Measurements from ENCODE around the gene ARHGAP6. TPM values are rescaled to one million over a fixed set of nuclear protein-coding genes. Genes with fewer than 3 reads are reported as not detected.

ARHGAP6 gene
- total and polyA plus RNA-seq, 9 of the 15 experiments (the other 6 are each of a cell fraction or from before 2014, with no cell fraction given): 12.5 to 63.6 (median 41.8) TPM

DNA sequence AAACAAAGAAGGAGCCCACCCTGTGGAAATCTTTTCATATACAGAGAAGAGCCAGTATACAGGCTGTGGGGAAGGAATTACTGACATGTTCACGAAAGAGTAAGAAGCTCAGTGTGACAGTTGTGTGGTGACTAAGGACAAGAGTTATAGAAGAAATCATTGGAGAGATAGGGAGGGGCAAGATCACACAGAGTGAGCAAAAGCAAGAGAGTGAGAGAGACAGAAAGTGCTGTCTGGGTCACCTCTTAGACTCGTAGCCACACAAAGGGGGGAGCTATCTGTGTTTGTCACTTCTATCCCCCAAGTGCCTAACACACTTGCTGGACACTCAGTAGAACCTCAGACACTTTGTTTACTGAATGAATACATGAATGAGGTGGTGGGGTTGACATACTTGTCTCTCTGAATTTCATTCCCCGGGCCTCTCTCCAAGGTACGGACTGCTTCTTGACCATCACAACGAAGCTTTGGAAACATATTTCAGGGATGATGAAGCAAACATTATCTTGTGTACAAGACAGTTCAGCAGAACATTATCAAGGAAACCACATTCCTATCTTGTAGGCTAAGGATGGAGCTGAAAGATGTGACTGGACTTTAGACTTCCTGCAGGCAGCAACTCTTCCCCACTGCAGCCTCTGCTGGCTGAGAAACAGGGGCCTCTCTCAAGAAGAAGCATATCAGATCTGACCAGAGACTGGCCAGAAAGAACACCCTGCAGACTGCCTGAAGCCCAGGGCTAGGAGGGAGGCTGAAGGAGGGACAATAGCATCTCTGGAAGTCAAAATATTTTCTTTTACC is 204.3 kb downstream of the ARHGAP6 start (continued):
- no peak for TF ChIP-seq KLF1 (tag; IDR thresholded peaks at IDR 0.05)
- TF ChIP-seq GATAD2A (IDR thresholded peaks at IDR 0.05): no peak
- TF ChIP-seq NFIX (CRISPR knock-in tag; IDR thresholded peaks at IDR 0.05; ENCODE audit: low read depth): no peak
- peak; percentile 96 for TF ChIP-seq EP300 (IDR thresholded peaks at IDR 0.05; ENCODE audit: low read length)
- peak; percentile 86 to 93 for TF ChIP-seq TEAD1 (CRISPR knock-in tag; IDR thresholded peaks at IDR 0.05)
- no peak for TF ChIP-seq STAG1 (CRISPR knock-in tag; IDR thresholded peaks at IDR 0.05; ENCODE audit: borderline replicate concordance)
- no peak for TF ChIP-seq GTF2A2 (tag; IDR thresholded peaks at IDR 0.05)
- TF ChIP-seq, protein P1, sequence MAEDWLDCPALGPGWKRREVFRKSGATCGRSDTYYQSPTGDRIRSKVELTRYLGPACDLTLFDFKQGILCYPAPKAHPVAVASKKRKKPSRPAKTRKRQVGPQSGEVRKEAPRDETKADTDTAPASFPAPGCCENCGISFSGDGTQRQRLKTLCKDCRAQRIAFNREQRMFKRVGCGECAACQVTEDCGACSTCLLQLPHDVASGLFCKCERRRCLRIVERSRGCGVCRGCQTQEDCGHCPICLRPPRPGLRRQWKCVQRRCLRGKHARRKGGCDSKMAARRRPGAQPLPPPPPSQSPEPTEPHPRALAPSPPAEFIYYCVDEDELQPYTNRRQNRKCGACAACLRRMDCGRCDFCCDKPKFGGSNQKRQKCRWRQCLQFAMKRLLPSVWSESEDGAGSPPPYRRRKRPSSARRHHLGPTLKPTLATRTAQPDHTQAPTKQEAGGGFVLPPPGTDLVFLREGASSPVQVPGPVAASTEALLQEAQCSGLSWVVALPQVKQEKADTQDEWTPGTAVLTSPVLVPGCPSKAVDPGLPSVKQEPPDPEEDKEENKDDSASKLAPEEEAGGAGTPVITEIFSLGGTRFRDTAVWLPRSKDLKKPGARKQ (CRISPR knock-in tag; IDR thresholded peaks at IDR 0.05): no peak
- peak; percentile 79 for TF ChIP-seq POLR2AphosphoS5 (IDR thresholded peaks at IDR 0.05; ENCODE audit: control insufficient read depth, insufficient read depth, low read depth, low read length)
- TF ChIP-seq POLR2A (conservative IDR thresholded peaks at IDR 0.05): no peak; the same call in 1 of the 2 replicates
- TF ChIP-seq, protein P2, sequence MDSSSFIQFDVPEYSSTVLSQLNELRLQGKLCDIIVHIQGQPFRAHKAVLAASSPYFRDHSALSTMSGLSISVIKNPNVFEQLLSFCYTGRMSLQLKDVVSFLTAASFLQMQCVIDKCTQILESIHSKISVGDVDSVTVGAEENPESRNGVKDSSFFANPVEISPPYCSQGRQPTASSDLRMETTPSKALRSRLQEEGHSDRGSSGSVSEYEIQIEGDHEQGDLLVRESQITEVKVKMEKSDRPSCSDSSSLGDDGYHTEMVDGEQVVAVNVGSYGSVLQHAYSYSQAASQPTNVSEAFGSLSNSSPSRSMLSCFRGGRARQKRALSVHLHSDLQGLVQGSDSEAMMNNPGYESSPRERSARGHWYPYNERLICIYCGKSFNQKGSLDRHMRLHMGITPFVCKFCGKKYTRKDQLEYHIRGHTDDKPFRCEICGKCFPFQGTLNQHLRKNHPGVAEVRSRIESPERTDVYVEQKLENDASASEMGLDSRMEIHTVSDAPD (CRISPR knock-in tag; IDR thresholded peaks at IDR 0.05): no peak
- TF ChIP-seq RBM15 (IDR thresholded peaks at IDR 0.05; ENCODE audit: insufficient read depth, low read length): no peak
- TF ChIP-seq ZNF511 (CRISPR knock-in tag; IDR thresholded peaks at IDR 0.05): no peak
- peak; percentile 100 for TF ChIP-seq CTBP1 (IDR thresholded peaks at IDR 0.05; ENCODE audit: borderline replicate concordance)
- peak; percentile 64; the same call in 1 of the 2 replicates for TF ChIP-seq ATF7 (IDR thresholded peaks at IDR 0.05)
- TF ChIP-seq, protein P3, sequence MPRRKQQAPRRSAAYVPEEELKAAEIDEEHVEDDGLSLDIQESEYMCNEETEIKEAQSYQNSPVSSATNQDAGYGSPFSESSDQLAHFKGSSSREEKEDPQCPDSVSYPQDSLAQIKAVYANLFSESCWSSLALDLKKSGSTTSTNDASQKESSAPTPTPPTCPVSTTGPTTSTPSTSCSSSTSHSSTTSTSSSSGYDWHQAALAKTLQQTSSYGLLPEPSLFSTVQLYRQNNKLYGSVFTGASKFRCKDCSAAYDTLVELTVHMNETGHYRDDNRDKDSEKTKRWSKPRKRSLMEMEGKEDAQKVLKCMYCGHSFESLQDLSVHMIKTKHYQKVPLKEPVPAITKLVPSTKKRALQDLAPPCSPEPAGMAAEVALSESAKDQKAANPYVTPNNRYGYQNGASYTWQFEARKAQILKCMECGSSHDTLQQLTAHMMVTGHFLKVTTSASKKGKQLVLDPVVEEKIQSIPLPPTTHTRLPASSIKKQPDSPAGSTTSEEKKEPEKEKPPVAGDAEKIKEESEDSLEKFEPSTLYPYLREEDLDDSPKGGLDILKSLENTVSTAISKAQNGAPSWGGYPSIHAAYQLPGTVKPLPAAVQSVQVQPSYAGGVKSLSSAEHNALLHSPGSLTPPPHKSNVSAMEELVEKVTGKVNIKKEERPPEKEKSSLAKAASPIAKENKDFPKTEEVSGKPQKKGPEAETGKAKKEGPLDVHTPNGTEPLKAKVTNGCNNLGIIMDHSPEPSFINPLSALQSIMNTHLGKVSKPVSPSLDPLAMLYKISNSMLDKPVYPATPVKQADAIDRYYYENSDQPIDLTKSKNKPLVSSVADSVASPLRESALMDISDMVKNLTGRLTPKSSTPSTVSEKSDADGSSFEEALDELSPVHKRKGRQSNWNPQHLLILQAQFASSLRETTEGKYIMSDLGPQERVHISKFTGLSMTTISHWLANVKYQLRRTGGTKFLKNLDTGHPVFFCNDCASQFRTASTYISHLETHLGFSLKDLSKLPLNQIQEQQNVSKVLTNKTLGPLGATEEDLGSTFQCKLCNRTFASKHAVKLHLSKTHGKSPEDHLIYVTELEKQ (CRISPR knock-in tag; IDR thresholded peaks at IDR 0.05): no peak
- TF ChIP-seq MCM3 (IDR thresholded peaks at IDR 0.05): no peak
- TF ChIP-seq NR2C2 (CRISPR knock-in tag; IDR thresholded peaks at IDR 0.05): no peak
- no peak for TF ChIP-seq NR2C2 (tag; IDR thresholded peaks at IDR 0.05)
- TF ChIP-seq, protein P4, sequence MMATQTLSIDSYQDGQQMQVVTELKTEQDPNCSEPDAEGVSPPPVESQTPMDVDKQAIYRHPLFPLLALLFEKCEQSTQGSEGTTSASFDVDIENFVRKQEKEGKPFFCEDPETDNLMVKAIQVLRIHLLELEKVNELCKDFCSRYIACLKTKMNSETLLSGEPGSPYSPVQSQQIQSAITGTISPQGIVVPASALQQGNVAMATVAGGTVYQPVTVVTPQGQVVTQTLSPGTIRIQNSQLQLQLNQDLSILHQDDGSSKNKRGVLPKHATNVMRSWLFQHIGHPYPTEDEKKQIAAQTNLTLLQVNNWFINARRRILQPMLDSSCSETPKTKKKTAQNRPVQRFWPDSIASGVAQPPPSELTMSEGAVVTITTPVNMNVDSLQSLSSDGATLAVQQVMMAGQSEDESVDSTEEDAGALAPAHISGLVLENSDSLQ (IDR thresholded peaks at IDR 0.05): peak; percentile 46; the same call in 1 of the 2 replicates
- TF ChIP-seq SAP30 (IDR thresholded peaks at IDR 0.05; ENCODE audit: borderline replicate concordance, insufficient read depth, low read depth, low read length, poor library complexity, severe bottlenecking): no peak
